ENCODE results near the gene EVA1A. TPM values are rescaled to one million over a fixed set of nuclear protein-coding genes. Genes with fewer than 3 reads are reported as not detected.

EVA1A gene
- total RNA-seq, 2 donors from 2014 or later = 1.2 to 1.8 TPM

DNA sequence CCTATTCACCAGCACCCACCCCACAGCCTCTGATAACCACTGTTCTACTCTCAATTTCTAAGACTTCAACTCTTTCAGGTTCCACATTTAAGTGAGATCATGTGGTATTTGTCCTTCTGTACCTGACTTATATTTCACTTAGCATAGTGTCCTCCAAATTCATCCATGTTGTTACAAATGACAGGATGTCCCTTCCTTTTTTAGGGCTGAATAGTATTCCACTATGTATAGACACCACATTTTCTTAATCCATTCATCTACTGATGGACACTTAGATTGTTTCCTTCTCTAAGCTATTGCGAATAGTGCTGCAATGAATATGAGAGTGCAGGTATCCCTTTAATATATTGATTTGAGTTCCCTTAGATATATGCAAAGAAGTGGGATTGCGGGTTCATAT, 100.1 kb downstream of the EVA1A start:
- H3K27me3 ChIP-seq (ENCODE audit: control insufficient read depth, insufficient read depth, low read length, poor library complexity, severe bottlenecking) = peaks cover 7% of the 10 kb centered on the region
- peaks cover 2% of the 10 kb centered on the region for H3K27me3 Mint-ChIP-seq (ENCODE audit: insufficient read depth)

DNA sequence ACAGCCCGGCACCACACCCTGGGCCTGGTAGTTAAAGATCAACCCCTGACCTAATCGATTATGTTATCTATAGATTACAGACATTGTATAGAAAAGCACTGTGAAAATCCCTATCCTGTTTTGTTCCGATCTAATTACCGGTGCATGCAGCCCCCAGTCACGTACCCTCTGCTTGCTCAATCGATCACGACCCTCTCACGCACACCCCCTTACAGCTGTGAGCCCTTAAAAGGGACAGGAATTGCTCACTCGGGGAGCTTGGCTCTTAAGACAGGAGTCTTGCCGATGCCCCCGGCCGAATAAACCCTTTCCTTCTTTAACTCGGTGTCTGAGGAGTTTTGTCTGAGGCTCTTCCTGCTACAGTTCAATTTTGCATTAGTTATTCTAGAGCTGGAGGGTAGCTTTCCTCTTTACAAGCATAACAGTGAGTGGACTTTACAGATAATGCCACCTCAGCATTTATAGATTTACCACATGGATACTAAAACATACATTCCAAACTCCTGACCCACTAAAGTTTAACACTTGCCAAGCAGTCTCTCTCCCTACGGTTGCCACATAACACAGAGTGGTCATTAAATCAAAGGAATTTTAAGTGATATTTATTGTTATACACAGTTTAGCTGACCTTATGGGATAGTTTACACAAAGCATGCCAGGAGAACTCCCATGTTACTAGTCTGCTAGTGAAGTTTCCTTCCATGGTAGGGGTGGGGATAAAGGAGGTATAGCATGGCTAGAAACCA, 101.0 kb downstream of the EVA1A start:
- DNase-seq = no peak
- WGBS, 2 experiments (ENCODE audit: insufficient coverage in 1 of 2, insufficient read length in 1 of 2) = 92 to 100% methylated on average over 4 to 13 of the region's 14 CpGs
- no peak overlapping the region for H3K4me3 ChIP-seq (ENCODE audit: low read length)
- H3K27ac ChIP-seq (ENCODE audit: low read depth, low read length) = no peak overlapping the region
- no peaks in the 10 kb centered on the region for H3K36me3 ChIP-seq (ENCODE audit: control insufficient read depth, insufficient read depth, low read length)
- peaks cover 7% of the 10 kb centered on the region for H3K27me3 ChIP-seq (ENCODE audit: control insufficient read depth, insufficient read depth, low read length, poor library complexity, severe bottlenecking)
- H3K4me1 ChIP-seq (ENCODE audit: control insufficient read depth, insufficient read depth, low read length) = peaks cover 6% of the 10 kb centered on the region
- H3K27ac Mint-ChIP-seq = no peak overlapping the region
- H3K27me3 Mint-ChIP-seq (ENCODE audit: insufficient read depth) = peaks cover 2% of the 10 kb centered on the region
- peaks cover 16% of the 10 kb centered on the region for H3K9me3 ChIP-seq (ENCODE audit: control insufficient read depth, low read length)
- no peak overlapping the region for H3K4me3 Mint-ChIP-seq
- H3K4me1 Mint-ChIP-seq = peaks cover 44% of the 10 kb centered on the region
- H3K9ac ChIP-seq (ENCODE audit: extremely low read depth, low read length, poor library complexity, severe bottlenecking) = no peak overlapping the region
- TF ChIP-seq, protein P1, sequence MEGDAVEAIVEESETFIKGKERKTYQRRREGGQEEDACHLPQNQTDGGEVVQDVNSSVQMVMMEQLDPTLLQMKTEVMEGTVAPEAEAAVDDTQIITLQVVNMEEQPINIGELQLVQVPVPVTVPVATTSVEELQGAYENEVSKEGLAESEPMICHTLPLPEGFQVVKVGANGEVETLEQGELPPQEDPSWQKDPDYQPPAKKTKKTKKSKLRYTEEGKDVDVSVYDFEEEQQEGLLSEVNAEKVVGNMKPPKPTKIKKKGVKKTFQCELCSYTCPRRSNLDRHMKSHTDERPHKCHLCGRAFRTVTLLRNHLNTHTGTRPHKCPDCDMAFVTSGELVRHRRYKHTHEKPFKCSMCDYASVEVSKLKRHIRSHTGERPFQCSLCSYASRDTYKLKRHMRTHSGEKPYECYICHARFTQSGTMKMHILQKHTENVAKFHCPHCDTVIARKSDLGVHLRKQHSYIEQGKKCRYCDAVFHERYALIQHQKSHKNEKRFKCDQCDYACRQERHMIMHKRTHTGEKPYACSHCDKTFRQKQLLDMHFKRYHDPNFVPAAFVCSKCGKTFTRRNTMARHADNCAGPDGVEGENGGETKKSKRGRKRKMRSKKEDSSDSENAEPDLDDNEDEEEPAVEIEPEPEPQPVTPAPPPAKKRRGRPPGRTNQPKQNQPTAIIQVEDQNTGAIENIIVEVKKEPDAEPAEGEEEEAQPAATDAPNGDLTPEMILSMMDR (conservative IDR thresholded peaks at IDR 0.05) = no peak
- H3K36me3 Mint-ChIP-seq (ENCODE audit: low read depth) = no peaks in the 10 kb centered on the region
- peaks cover 14% of the 10 kb centered on the region for H3K9me3 Mint-ChIP-seq

More for the DNA sequence above, 100.1 kb downstream of the EVA1A start:
- no peak overlapping the region for H3K4me3 Mint-ChIP-seq
- no peak overlapping the region for H3K9ac ChIP-seq (ENCODE audit: extremely low read depth, low read length, poor library complexity, severe bottlenecking)
- H3K9me3 ChIP-seq (ENCODE audit: control insufficient read depth, low read length) = peaks cover 16% of the 10 kb centered on the region
- peaks cover 6% of the 10 kb centered on the region for H3K4me1 ChIP-seq (ENCODE audit: control insufficient read depth, insufficient read depth, low read length)
- TF ChIP-seq, protein P1 (conservative IDR thresholded peaks at IDR 0.05) = no peak
- WGBS, 2 experiments (ENCODE audit: insufficient coverage in 1 of 2, insufficient read length in 1 of 2) = 100% methylated on average over 1 to 2 of the region's 2 CpGs
- DNase-seq = no peak
- peaks cover 48% of the 10 kb centered on the region for H3K4me1 Mint-ChIP-seq
- H3K9me3 Mint-ChIP-seq = peaks cover 14% of the 10 kb centered on the region
- no peak overlapping the region for H3K4me3 ChIP-seq (ENCODE audit: low read length)
- H3K36me3 Mint-ChIP-seq (ENCODE audit: low read depth) = no peaks in the 10 kb centered on the region
- no peaks in the 10 kb centered on the region for H3K36me3 ChIP-seq (ENCODE audit: control insufficient read depth, insufficient read depth, low read length)
- no peak overlapping the region for H3K27ac ChIP-seq (ENCODE audit: low read depth, low read length)
- H3K27ac Mint-ChIP-seq = no peak overlapping the region

DNA sequence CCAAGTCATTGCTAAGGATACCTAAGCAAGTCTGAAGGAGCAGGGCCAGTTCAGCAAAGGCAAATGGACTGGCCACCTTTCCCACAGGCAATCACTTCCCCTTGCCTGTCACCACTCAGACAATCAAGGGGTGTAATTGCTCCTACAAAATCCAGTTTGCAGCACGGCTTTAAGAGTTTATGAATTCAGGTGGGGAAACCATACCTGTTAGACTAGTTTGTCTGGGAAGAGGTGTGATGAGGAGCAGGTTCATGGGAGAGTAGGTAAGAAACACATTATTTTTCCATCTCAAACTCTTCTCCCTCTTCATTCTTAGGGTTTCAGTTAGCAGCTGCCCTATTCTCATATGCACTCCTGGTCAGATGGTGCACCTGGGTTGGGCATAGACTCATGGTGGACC, 102.5 kb downstream of the EVA1A start:
- H3K4me1 Mint-ChIP-seq = peaks cover 43% of the 10 kb centered on the region
- H3K36me3 Mint-ChIP-seq (ENCODE audit: low read depth) = no peaks in the 10 kb centered on the region
- no peak overlapping the region for H3K4me3 Mint-ChIP-seq
- H3K27me3 Mint-ChIP-seq (ENCODE audit: insufficient read depth) = peaks cover 3% of the 10 kb centered on the region
- Histone ChIP-seq H3K4me3 (ENCODE audit: low read length) (no peak overlapping the region), H3K9me3 (ENCODE audit: control insufficient read depth, low read length) (peaks cover 16% of the 10 kb centered on the region), H3K4me1 (ENCODE audit: control insufficient read depth, insufficient read depth, low read length) (peaks cover 6% of the 10 kb centered on the region), H3K36me3 (ENCODE audit: control insufficient read depth, insufficient read depth, low read length) (no peaks in the 10 kb centered on the region), H3K9ac (ENCODE audit: extremely low read depth, low read length, poor library complexity, severe bottlenecking) (no peak overlapping the region), H3K27ac (ENCODE audit: low read depth, low read length) (no peak overlapping the region), H3K27me3 (ENCODE audit: control insufficient read depth, insufficient read depth, low read length, poor library complexity, severe bottlenecking) (no peaks in the 10 kb centered on the region)
- no peak for DNase-seq
- peaks cover 14% of the 10 kb centered on the region for H3K9me3 Mint-ChIP-seq
- 100% methylated on average over 1 of the region's 1 CpG; no CpG with 5 or more reads in 1 of the 2 experiments for WGBS, 2 experiments (ENCODE audit: insufficient coverage in 1 of 2, insufficient read length in 1 of 2)
- no peak overlapping the region for H3K27ac Mint-ChIP-seq
- TF ChIP-seq, protein P1 (conservative IDR thresholded peaks at IDR 0.05) = no peak
